Right lobe of liver (tissue), 6 donors: ENCODE data around the gene YBEY. TPM values are rescaled to one million over a fixed set of nuclear protein-coding genes. Genes with fewer than 3 reads are reported as not detected.
A peak's percentile ranks its signal among the peaks of the same experiment; 100 is the strongest.

ENCODE experiments used
- ATAC-seq, 4 donors: fragments of 200-7000 bp; cut with Tn5 transposase; one replicate each; pipeline ENCODE4 v1.9.1; 2020; ENCODE audit warnings: mild to moderate bottlenecking in 4 of 4, moderate library complexity in 4 of 4
- DNase-seq, 3 donors: peaks; one replicate each; pipeline ENCODE4 v3.0.0-alpha.2; 2020
- H3K27ac ChIP-seq, 3 donors: fragments of 200-600 bp; one replicate each; pipeline ENCODE4 v1.8.0; 2022
- H3K27me3 ChIP-seq, 2 donors: fragments of 200-600 bp; one replicate each; pipeline ENCODE4 v1.8.0; 2022
- H3K36me3 ChIP-seq, 4 donors: fragments of 200-600 bp; sonication (generic) in 1 of 4; one replicate each; pipeline versions ENCODE4 v1.5.1 to v1.8.0; 2017 to 2022; ENCODE audit warnings: control low read depth in 1 of 4
- H3K4me1 ChIP-seq, 4 donors: fragments of 200-600 bp; sonication (generic) in 1 of 4; one replicate each; pipeline versions ENCODE4 v1.5.1 to v1.8.0; 2017 to 2022; ENCODE audit warnings: control low read depth in 1 of 4
- H3K4me3 ChIP-seq, 3 donors: fragments of 200-600 bp; one replicate each; pipeline ENCODE4 v1.8.0; 2022
- H3K9me3 ChIP-seq, 4 donors: fragments of 200-600 bp; sonication (generic) in 1 of 4; one replicate each; pipeline versions ENCODE4 v1.5.1 to v1.8.0; 2017 to 2022; ENCODE audit warnings: control low read depth in 1 of 4
- POLR2A ChIP-seq: fragments of 450-650 bp; IDR thresholded peaks from one replicate; pipeline ENCODE4 v1.6.1; 2017; ENCODE audit warnings: antibody characterized with exemption, mild to moderate bottlenecking
- whole genome bisulfite sequencing: methylation state at CpG from one replicate; pipeline ENCODE4 v1.1.6; 2018; ENCODE audit warnings: low coverage, low lambda C conversion rate; ENCODE audit not compliant: insufficient coverage; ENCODE audit errors: missing lambda C conversion rate; 5-methylcytosine and 5-hydroxymethylcytosine counted together
- intact Hi-C, 2 donors: fragments of 100-400 bp; cut with DNase I; formaldehyde crosslinking; loops; one replicate each; pipeline versions ENCODE4 v1.11.2 to v1.14.1; 2022
- total RNA-seq, 6 experiments: library from RNA; depleted of rRNA in 2 of 6; stranded (reverse); fragments of >200 nt in 2 of 6; fragmentation: NEBNext Ultra II Directional in 3 of 6; extraction: Animal tissue kit (Norgen Biotek cat#: 25700) in 3 of 6; gene quantifications; one replicate each; pipeline versions ENCODE4 v1.1.0 to v1.2.4, GENCODE V29; 2016 to 2023
- TF ChIP-seq, protein P1 (sequence below), 4 donors: fragments of 200-600 bp in 3 of 4; fragments of 450-650 bp in 1 of 4; IDR thresholded peaks; one replicate each; pipeline versions ENCODE4 v1.5.1 to v1.8.0; 2016 to 2022; ENCODE audit warnings: antibody characterized with exemption in 4 of 4, mild to moderate bottlenecking in 2 of 4
- donor health status: DM: no; HTN: yes; CAD: no.
- donor health status: DM: no; HTN: no; CAD: no.
- donor health status: DM: no; HTN: no; CAD: no.
- donor health status: DM: no; HTN: yes; CAD: no.
- donor health status: DM: no; HTN: yes; CAD: no.

Gene YBEY
- total RNA-seq, 6 experiments from 2014 or later = 6.3 to 16.0 (median 7.3) TPM

DNA sequence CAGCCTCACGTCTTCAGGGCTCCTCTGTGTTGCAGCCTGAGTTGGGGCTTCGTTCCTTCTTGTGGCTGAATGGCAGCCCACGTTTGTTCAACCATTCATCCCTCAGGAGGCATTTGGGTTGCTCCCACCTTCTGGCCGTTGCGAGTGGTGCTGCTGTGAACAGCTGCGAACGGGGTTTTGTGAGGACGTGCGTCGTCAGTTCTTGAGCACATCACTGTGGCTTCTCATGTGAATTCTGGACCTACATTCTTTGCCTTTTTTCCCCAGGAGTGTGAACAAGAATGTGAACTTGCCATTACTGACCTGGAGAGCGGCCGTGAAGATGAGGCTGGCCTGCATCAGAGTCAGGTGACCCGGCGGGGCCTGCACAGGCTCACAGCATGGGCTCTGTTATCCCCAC lies 59.7 kb downstream of the YBEY start:
- WGBS = 87% methylated on average over 12 of the region's 14 CpGs
- H3K4me1 ChIP-seq = no peaks in the 10 kb centered on the region
- no peak overlapping the region for H3K27ac ChIP-seq
- intact Hi-C loops = no loop called here
- no peaks in the 10 kb centered on the region for H3K9me3 ChIP-seq
- ATAC-seq = no peak
- peaks cover 0 to 38% (median 15%) of the 10 kb centered on the region in 4 donors for H3K36me3 ChIP-seq
- H3K4me3 ChIP-seq = no peak overlapping the region
- no peaks in the 10 kb centered on the region for H3K27me3 ChIP-seq
- DNase-seq = no peak
- TF ChIP-seq POLR2A = no peak
- TF ChIP-seq, protein P1, sequence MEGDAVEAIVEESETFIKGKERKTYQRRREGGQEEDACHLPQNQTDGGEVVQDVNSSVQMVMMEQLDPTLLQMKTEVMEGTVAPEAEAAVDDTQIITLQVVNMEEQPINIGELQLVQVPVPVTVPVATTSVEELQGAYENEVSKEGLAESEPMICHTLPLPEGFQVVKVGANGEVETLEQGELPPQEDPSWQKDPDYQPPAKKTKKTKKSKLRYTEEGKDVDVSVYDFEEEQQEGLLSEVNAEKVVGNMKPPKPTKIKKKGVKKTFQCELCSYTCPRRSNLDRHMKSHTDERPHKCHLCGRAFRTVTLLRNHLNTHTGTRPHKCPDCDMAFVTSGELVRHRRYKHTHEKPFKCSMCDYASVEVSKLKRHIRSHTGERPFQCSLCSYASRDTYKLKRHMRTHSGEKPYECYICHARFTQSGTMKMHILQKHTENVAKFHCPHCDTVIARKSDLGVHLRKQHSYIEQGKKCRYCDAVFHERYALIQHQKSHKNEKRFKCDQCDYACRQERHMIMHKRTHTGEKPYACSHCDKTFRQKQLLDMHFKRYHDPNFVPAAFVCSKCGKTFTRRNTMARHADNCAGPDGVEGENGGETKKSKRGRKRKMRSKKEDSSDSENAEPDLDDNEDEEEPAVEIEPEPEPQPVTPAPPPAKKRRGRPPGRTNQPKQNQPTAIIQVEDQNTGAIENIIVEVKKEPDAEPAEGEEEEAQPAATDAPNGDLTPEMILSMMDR (IDR thresholded peaks at IDR 0.05) = no peak

DNA sequence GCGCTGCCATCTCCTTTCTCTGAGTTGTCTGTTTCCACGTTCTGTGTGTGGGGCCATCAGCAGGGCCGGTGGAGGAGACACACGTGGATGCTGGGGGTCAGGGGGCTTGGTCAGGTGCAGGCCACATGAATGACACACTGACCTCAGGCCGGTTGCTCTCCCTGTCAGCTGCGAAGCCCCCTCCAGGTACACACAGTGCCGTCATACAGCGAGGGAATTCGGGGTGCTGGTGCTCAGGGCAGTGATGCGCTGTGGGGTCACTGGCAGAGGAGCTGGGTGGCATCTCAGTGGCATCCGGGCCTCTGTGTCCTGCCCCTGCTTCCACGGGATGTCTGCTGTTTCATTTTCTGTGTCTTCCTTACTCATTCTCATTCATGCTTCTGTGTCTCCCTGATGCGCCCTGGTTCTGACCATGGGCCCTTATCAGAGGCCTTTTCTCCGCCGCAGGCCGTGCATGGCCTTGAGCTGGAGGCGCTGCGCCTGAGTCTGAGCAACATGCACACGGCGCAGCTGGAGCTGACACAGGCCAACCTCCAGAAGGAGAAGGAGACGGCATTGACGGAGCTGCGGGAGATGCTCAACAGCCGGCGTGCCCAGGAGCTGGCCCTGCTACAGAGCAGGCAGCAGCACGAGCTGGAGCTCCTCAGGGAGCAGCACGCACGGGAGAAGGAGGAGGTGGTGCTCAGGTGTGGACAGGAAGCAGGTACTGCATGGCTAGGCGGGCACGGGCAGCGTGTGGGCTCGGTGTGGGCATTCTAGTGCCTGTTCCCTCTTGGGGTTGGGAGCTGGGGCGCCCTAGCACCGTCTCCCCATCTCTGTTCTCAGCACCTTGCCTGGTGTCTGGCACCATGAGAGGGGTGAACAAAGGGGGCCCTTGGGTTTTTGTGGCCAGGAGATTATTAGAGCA lies 60.4 kb downstream of the YBEY start:
- no peak overlapping the region for H3K27ac ChIP-seq
- no peaks in the 10 kb centered on the region for H3K4me1 ChIP-seq
- H3K36me3 ChIP-seq = peaks cover 0 to 41% (median 19%) of the 10 kb centered on the region in 4 donors
- no peaks in the 10 kb centered on the region for H3K9me3 ChIP-seq
- intact Hi-C loops = no loop called here
- DNase-seq (no peak), ATAC-seq (no peak)
- no peak for TF ChIP-seq POLR2A
- TF ChIP-seq, protein P1 (IDR thresholded peaks at IDR 0.05) = no peak
- no peaks in the 10 kb centered on the region for H3K27me3 ChIP-seq
- WGBS = 98% methylated on average over 7 of the region's 34 CpGs
- H3K4me3 ChIP-seq = no peak overlapping the region

DNA sequence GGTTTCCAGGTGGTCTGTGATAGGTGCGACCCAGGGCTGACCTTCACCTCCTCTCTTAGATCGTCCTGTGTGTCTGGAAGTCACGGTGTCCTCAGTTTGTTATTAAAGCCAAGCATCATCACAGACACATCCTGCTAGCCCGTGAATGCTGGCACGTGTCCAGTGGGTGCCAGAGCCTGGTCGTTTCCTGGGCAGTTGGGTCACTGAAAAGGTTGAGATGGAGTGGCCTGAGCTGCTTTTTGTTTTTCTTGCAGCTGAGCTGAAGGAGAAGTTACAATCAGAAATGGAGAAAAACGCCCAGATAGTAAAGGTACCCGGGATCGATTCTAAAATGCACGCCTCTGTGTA lies 61.0 kb downstream of the YBEY start:
- no peaks in the 10 kb centered on the region for H3K9me3 ChIP-seq
- no peak overlapping the region for H3K27ac ChIP-seq
- no peak overlapping the region for H3K4me3 ChIP-seq
- peaks cover 0 to 45% (median 20%) of the 10 kb centered on the region in 4 donors for H3K36me3 ChIP-seq
- ATAC-seq = peak in 2 of 4 donors; percentile 8 to 13
- H3K27me3 ChIP-seq = no peaks in the 10 kb centered on the region
- no peak for DNase-seq
- 71% methylated on average over 5 of the region's 10 CpGs for WGBS
- intact Hi-C loops = no loop called here
- no peaks in the 10 kb centered on the region for H3K4me1 ChIP-seq
- TF ChIP-seq, protein P1 (IDR thresholded peaks at IDR 0.05) = no peak
- TF ChIP-seq POLR2A = no peak

Other genes with a start within 250 kb of the YBEY start
- gene COL6A2, start 188.2 kb upstream of the YBEY start, total RNA-seq = 10 to 100 TPM; 17.3 to 81.7 (median 38.4) TPM
- gene FTCD, start 130.8 kb upstream of the YBEY start, total RNA-seq = 100 to 1,000 TPM; 141 to 668 (median 417) TPM
- gene SPATC1L, start 101.9 kb upstream of the YBEY start, total RNA-seq = 1 to 10 TPM in 1 of 6 experiments, under 1 TPM in 3, not detected in 2; 0.31 to 1.7 (median 0.51) TPM
- gene LSS, start 57.6 kb upstream of the YBEY start, total RNA-seq = 100 to 1,000 TPM in 1 of 6 experiments, 10 to 100 TPM in 5; 37.0 to 103 (median 59.6) TPM
- gene MCM3AP, start 731 bp upstream of the YBEY start, total RNA-seq = 10 to 100 TPM; 34.4 to 44.6 (median 40.7) TPM
- 1 to 10 TPM in 5 of 6 experiments, under 1 TPM in 1; 1.00 to 2.4 (median 1.4) TPM for gene C21orf58, start 37.5 kb downstream of the YBEY start, total RNA-seq
- 10 to 100 TPM in 5 of 6 experiments, 1 to 10 TPM in 1; 9.9 to 18.2 (median 14.1) TPM for gene PCNT, start 37.8 kb downstream of the YBEY start, total RNA-seq
- gene DIP2A, start 172.5 kb downstream of the YBEY start, total RNA-seq = 10 to 100 TPM; 12.3 to 14.4 (median 13.1) TPM